Ovary (tissue), 9 donors: ENCODE measurements around the gene ADRA2A. TPM values are rescaled to one million over a fixed set of nuclear protein-coding genes. Genes with fewer than 3 reads are reported as not detected.
A peak's percentile ranks its signal among the peaks of the same experiment; 100 is the strongest.

ENCODE experiments used
- DNase-seq, 5 donors: peaks; one replicate each; pipeline ENCODE4 v3.0.0-alpha.2; 2019 to 2020
- H3K27ac ChIP-seq, 2 donors: fragments of 200-600 bp; one replicate each; pipeline versions ENCODE4 v1.5.1 to v1.8.0; 2019 to 2022
- H3K27me3 ChIP-seq: fragments of 200-600 bp; one replicate; pipeline ENCODE4 v1.8.0; 2022
- H3K36me3 ChIP-seq: fragments of 200-600 bp; sonication (generic); one replicate; pipeline ENCODE4 v1.5.1; 2019
- H3K4me1 ChIP-seq: one replicate; pipeline ENCODE4 v1.8.1; 2013; ENCODE audit warnings: mild to moderate bottlenecking, moderate library complexity; ENCODE audit not compliant: insufficient read depth
- H3K4me3 ChIP-seq: fragments of 200-600 bp; sonication (generic); one replicate; pipeline ENCODE4 v1.5.1; 2017
- H3K9me3 ChIP-seq, 2 donors: fragments of 200-600 bp in 1 of 2; sonication (generic) in 1 of 2; one replicate each; pipeline versions ENCODE4 v1.5.1 to v1.8.1; 2013 to 2019; ENCODE audit warnings: mild to moderate bottlenecking in 1 of 2, moderate library complexity in 1 of 2
- EP300 ChIP-seq: sonication (generic); formaldehyde crosslinking; IDR thresholded peaks from one replicate; pipeline ENCODE4 v1.6.1; 2017; ENCODE audit warnings: antibody characterized with exemption
- POLR2A ChIP-seq: fragments of 450-650 bp; IDR thresholded peaks from one replicate; pipeline ENCODE4 v1.6.1; 2017; ENCODE audit warnings: antibody characterized with exemption, mild to moderate bottlenecking, moderate library complexity
- WGBS, 3 donors: extraction: QIAGEN DNeasy Blood & Tissue Kit in 1 of 3; methylation state at CpG; one replicate each; pipeline versions ENCODE4 v1.1.5 to v1.1.7; 2013 to 2017; 5-methylcytosine and 5-hydroxymethylcytosine counted together
- intact Hi-C, 4 donors: fragments of 100-400 bp; cut with DNase I; formaldehyde crosslinking; loops; one replicate each; pipeline versions ENCODE4 v1.11.0 to v1.15.1; 2022 to 2023
- polyA plus RNA-seq, 2 donors: library from polyadenylated mRNA; stranded (reverse); fragments of 200-250 nt in 1 of 2; fragments of 350-450 nt in 1 of 2; fragmentation: Illumina TruSeq in 1 of 2; extraction: RNeasy Lipid Tissue Mini Kit (QIAGEN cat#74804) in 1 of 2; gene quantifications; one replicate each; pipeline ENCODE4 v1.2.3, GENCODE V29; 2013 to 2014
- total RNA-seq, 7 donors: library from RNA; depleted of rRNA in 2 of 7; stranded (reverse); fragments of >200 nt in 2 of 7; fragmentation: NEBNext Ultra II Directional in 3 of 7; extraction: Animal tissue kit (Norgen Biotek cat#: 25700) in 3 of 7; gene quantifications; one replicate each; pipeline versions ENCODE4 v1.1.0 to v1.2.4, GENCODE V29; 2016 to 2023
- TF ChIP-seq, protein P1 (sequence below), 3 donors: fragments of 450-650 bp in 2 of 3; fragments of 200-600 bp in 1 of 3; IDR thresholded peaks; one replicate each; pipeline versions ENCODE4 v1.5.1 to v1.8.0; 2016 to 2022; ENCODE audit warnings: antibody characterized with exemption in 3 of 3, mild to moderate bottlenecking in 1 of 3
- donor health status: DM: no; HTN: no; CAD: no; lungs with moderate emphysema.
- donor health status: DM: no; HTN: no; CAD: no.
- donor health status: Bipolar disorder and iron deficiency.
- donor health status: DM: yes; HTN: yes; CAD: no.
- donor health status: DM: no; HTN: no; CAD: no.
- donor health status: DM: yes; HTN: yes; CAD: no.

Gene ADRA2A
- total and polyA plus RNA-seq, 9 donors = 13.7 to 55.7 (median 20.0) TPM

DNA sequence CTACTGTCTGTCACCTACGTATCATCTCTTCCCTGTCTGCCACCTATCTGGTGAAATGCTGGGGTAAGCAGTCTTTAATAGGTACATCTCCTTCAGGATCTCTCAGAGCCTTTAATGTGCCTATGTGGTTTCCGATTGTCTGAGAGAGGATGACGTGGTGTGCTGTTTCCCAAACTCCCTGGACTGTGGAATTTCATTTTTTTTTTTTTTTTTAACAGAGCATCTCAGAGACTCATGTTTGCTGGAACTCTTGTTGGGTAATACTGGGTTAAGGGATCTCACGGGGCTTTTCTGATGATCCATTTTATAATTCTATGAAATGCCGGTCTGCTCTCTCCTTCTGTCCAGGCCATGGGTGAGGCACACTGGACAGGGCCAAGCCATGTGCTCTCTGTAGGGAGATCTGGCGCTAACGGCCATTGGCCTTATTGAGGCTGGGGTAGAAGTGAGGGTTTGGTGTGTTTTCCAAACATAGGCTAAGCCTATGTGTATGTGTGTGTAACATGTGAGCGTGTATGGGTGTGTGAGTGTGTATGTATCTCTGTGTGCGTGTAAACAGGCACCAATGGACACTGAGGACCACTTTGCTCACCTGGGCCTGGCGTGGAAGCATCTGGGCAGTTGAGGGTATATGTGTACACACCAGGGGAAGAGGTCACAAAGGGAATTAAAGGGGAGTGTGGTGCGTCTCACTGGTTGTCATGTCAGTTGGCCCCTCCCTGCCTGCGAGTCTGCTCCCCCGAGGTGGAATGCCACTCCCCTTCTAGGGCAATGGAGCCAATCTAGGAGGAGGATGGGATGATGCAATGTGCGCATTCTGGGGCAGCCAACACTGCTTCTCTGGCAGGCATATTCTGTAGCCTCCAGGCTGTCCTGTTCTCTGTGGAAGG lies 7.8 kb downstream of the ADRA2A start:
- Histone ChIP-seq H3K27me3 (no peaks in the 10 kb centered on the region), H3K4me1 (peaks cover 9% of the 10 kb centered on the region), H3K9me3 (no peaks in the 10 kb centered on the region), H3K27ac (no peak overlapping the region), H3K36me3 (no peaks in the 10 kb centered on the region), H3K4me3 (no peak overlapping the region)
- no peak for DNase-seq
- 79 to 89% (median 88%) methylated on average over 14 of the region's 14 CpGs for WGBS, 3 donors
- TF ChIP-seq POLR2A (no peak), EP300 (no peak)
- TF ChIP-seq, protein P1, sequence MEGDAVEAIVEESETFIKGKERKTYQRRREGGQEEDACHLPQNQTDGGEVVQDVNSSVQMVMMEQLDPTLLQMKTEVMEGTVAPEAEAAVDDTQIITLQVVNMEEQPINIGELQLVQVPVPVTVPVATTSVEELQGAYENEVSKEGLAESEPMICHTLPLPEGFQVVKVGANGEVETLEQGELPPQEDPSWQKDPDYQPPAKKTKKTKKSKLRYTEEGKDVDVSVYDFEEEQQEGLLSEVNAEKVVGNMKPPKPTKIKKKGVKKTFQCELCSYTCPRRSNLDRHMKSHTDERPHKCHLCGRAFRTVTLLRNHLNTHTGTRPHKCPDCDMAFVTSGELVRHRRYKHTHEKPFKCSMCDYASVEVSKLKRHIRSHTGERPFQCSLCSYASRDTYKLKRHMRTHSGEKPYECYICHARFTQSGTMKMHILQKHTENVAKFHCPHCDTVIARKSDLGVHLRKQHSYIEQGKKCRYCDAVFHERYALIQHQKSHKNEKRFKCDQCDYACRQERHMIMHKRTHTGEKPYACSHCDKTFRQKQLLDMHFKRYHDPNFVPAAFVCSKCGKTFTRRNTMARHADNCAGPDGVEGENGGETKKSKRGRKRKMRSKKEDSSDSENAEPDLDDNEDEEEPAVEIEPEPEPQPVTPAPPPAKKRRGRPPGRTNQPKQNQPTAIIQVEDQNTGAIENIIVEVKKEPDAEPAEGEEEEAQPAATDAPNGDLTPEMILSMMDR (IDR thresholded peaks at IDR 0.05) = no peak
- intact Hi-C loops = no loop called here

DNA sequence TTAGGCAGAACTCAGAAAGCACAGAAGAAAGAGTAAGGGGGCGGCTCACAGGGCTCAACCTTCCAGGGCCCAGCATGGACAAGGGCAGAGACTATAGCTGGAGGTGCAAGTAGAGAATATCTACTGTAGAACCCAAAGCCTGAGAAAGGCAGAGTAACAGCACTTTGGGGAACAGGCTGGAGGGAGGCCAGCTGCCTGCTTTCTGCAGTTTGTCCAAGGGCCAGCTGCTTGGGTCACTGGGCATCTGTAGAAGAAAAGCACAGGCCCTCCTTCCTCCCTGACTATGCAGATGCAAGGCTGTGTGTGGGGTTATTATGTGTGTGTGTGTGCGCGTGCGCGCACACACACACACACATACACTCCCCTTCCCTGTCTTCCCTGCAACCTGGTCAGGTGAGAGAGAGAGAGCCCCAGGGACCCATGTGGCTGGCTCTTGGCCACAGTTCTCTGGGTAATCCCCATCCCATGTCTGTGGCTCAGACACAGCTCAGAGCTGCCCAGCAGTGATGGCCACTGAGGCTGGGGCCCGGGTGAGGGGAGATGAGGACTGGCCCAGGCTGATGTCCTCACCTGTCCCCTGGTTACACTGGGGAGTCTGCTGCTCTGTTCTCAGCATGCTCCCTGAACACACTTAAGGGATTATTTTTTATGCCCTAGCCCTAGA lies 9.0 kb downstream of the ADRA2A start:
- no peaks in the 10 kb centered on the region for H3K9me3 ChIP-seq
- H3K4me1 ChIP-seq = peaks cover 8% of the 10 kb centered on the region
- TF ChIP-seq EP300 (no peak), POLR2A (no peak)
- TF ChIP-seq, protein P1 (IDR thresholded peaks at IDR 0.05) = no peak
- DNase-seq = peak in 4 of 5 donors; percentile 35 to 75 (median 46)
- no peak overlapping the region for H3K4me3 ChIP-seq
- intact Hi-C loops = no loop called here
- H3K36me3 ChIP-seq = no peaks in the 10 kb centered on the region
- H3K27ac ChIP-seq = no peak overlapping the region
- no peaks in the 10 kb centered on the region for H3K27me3 ChIP-seq
- WGBS, 3 donors = 81 to 93% (median 83%) methylated on average over 6 of the region's 6 CpGs

DNA sequence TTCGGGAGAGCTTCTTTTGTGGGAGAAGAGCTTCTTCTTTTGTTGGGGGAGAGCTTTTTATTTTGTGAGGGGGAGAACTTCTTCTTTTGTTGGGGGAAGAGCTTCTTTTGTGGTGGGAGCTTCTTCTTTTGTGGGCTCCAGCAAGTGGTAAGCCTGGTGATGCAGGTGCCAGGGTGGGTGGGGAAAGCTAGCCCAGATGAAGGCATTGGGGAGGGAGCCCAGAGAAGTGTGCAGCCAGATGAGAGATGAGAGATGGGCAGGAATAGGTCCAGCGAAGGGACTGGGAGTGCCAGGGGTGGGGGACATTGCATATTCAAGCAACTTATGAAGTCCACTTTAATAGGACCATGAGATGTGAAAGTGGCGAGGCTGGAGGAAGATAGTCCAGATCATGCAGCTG lies 9.7 kb downstream of the ADRA2A start:
- Histone ChIP-seq H3K4me3 (no peak overlapping the region), H3K4me1 (peaks cover 8% of the 10 kb centered on the region), H3K36me3 (no peaks in the 10 kb centered on the region), H3K27ac (no peak overlapping the region), H3K9me3 (no peaks in the 10 kb centered on the region), H3K27me3 (no peaks in the 10 kb centered on the region)
- 64 to 65% (median 64%) methylated on average over 3 of the region's 3 CpGs for WGBS, 3 donors
- TF ChIP-seq EP300 (no peak), POLR2A (no peak)
- TF ChIP-seq, protein P1 (IDR thresholded peaks at IDR 0.05) = no peak
- no peak for DNase-seq
- intact Hi-C loops = no loop called here

DNA sequence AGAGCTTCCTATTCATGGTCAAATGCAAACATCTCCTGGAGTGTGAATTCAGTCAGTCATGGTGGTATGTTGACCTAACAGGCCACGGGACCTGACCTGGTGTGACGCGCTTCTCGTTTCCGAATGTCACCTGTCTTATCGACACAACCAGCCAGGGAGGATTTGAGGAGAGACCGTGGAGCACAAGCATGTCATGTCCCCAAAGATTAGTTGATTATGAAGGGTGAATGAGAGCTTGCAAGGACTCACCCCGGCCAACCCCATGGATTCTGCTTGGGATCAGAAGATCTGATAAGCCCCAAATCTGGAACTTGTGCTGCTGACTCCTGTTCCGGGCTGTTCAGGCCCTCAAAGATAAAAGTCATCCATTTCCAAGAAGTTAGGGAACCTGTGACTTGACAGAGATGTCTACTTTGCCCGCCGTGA lies 10.5 kb downstream of the ADRA2A start:
- Histone ChIP-seq H3K27ac (no peak overlapping the region), H3K36me3 (no peaks in the 10 kb centered on the region), H3K9me3 (no peaks in the 10 kb centered on the region), H3K4me3 (no peak overlapping the region), H3K27me3 (no peaks in the 10 kb centered on the region), H3K4me1 (peaks cover 8% of the 10 kb centered on the region)
- WGBS, 3 donors = 89 to 94% (median 93%) methylated on average over 11 of the region's 11 CpGs
- DNase-seq = no peak
- TF ChIP-seq, protein P1 (IDR thresholded peaks at IDR 0.05) = no peak
- no peak for TF ChIP-seq EP300
- no peak for TF ChIP-seq POLR2A
- intact Hi-C loops = no loop called here
